Mesothelial cell of epicardium (in vitro differentiated cells): ENCODE data around the gene RABEP2. TPM values are rescaled to one million over a fixed set of nuclear protein-coding genes. Genes with fewer than 3 reads are reported as not detected.

Source experiments
- DNase-seq, 2 experiments: peaks; one replicate each; pipeline ENCODE4 v3.0.0; 2021; ENCODE audit warnings: low spot score in 2 of 2; ENCODE audit not compliant: unreplicated experiment in 2 of 2
- H3K27ac Mint-ChIP-seq: 2 replicates; pipeline ENCODE4 v1.8.0; 2021; ENCODE audit warnings: mixed read lengths
- H3K27me3 Mint-ChIP-seq: 2 replicates; pipeline ENCODE4 v1.8.0; 2021; ENCODE audit warnings: low read depth, mixed read lengths
- H3K36me3 Mint-ChIP-seq: 2 replicates; pipeline ENCODE4 v1.8.0; 2021; ENCODE audit warnings: mixed read lengths
- H3K4me1 Mint-ChIP-seq: 2 replicates; pipeline ENCODE4 v1.8.0; 2021; ENCODE audit warnings: mixed read lengths
- H3K4me3 Mint-ChIP-seq: 2 replicates; pipeline ENCODE4 v1.8.0; 2021; ENCODE audit warnings: mild to moderate bottlenecking, moderate library complexity, mixed read lengths
- H3K9me3 Mint-ChIP-seq: 2 replicates; pipeline ENCODE4 v1.8.0; 2021; ENCODE audit warnings: mixed read lengths
- total RNA-seq: library from RNA; stranded (reverse); gene quantifications from 3 replicates; pipeline ENCODE4 v1.2.1, GENCODE V29; 2021
- TF ChIP-seq, protein P1 (sequence below): fragments of 200-600 bp; sonication (generic); IDR thresholded peaks from one replicate; pipeline ENCODE4 v1.5.0; 2021; ENCODE audit warnings: antibody characterized with exemption; ENCODE audit not compliant: unreplicated experiment

RABEP2 gene
- total RNA-seq, 1 donor from 2014 or later, result 29.7 TPM

DNA sequence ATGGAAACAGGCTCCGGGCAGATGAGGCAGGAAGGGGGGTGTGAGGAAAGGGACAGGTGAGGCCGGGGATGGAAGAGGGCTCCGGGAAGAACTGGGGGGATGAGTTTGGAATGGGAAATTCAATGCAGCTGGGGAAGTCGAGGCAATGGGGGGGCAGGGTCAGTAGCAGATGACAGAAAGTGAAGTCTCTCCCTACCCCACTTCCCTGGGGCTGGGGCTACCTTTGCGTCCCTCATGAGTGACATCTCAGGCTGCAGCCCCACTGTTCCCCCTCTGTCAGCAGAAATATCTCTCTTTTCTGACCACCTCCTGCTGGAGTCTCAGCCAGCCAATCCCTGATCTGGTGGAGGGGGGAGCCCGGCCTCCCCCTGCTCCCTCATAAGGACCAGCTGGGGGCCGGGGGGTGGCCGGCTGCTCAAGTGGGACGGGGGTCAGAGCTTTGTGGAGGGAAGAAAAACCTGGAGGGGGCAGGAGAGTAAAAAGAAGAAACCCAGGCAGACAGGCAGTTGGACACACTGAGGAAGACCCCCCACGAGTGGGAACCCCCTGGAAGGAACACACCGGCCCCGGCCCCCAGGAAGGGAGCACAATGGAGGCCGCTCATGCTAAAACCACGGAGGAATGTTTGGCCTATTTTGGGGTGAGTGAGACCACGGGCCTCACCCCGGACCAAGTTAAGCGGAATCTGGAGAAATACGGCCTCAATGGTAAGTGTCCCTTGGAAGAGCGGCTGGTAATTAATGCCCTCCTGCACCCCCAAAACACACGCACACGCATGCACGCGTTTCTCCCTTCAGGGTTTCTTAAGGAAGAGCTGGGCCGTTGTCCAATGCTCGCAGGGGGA is 46.7 kb downstream of the RABEP2 start, which contains the start of gene ATP2A1:
Gene ATP2A1, plus strand, starts transcription at position 406 of the 844 bp plus-strand sequence. Its CDS starts 184 bp downstream, at position 590.
- DNase-seq, result no peak
- no peak within 1 kb of the TSS for H3K27ac Mint-ChIP-seq
- peak within 1 kb of the TSS; percentile 72 for H3K4me3 Mint-ChIP-seq
- peaks cover 6% of the 10 kb centered on the region for H3K36me3 Mint-ChIP-seq
- H3K9me3 Mint-ChIP-seq, result no peaks in the 10 kb centered on the region
- no peaks in the 10 kb centered on the region for H3K27me3 Mint-ChIP-seq
- H3K4me1 Mint-ChIP-seq, result peaks cover 9% of the 10 kb centered on the region
- TF ChIP-seq, protein P1, sequence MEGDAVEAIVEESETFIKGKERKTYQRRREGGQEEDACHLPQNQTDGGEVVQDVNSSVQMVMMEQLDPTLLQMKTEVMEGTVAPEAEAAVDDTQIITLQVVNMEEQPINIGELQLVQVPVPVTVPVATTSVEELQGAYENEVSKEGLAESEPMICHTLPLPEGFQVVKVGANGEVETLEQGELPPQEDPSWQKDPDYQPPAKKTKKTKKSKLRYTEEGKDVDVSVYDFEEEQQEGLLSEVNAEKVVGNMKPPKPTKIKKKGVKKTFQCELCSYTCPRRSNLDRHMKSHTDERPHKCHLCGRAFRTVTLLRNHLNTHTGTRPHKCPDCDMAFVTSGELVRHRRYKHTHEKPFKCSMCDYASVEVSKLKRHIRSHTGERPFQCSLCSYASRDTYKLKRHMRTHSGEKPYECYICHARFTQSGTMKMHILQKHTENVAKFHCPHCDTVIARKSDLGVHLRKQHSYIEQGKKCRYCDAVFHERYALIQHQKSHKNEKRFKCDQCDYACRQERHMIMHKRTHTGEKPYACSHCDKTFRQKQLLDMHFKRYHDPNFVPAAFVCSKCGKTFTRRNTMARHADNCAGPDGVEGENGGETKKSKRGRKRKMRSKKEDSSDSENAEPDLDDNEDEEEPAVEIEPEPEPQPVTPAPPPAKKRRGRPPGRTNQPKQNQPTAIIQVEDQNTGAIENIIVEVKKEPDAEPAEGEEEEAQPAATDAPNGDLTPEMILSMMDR, result no peak

DNA sequence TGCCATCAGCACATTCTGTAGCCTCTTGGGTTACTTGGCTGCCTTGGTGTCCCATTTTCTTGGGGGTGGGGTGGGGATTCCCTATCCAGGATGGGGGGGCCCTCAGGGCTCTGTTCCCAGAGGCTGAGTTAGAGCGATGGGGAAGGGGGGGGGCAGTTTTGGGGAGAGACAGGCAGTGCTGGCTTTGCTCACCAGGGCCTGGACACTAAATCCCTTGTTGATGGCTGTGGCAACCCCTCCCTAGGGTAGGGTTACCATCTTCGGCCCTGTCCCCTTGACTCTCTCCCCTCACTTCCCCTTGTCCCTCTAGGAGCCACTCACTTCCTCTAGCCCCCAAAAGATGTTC is 47.4 kb downstream of the RABEP2 start:
- H3K27ac Mint-ChIP-seq, result no peak overlapping the region
- TF ChIP-seq, protein P1, result no peak
- H3K27me3 Mint-ChIP-seq, result no peaks in the 10 kb centered on the region
- peak overlapping the region; percentile 24 for H3K4me3 Mint-ChIP-seq
- no peaks in the 10 kb centered on the region for H3K9me3 Mint-ChIP-seq
- no peak for DNase-seq
- peaks cover 9% of the 10 kb centered on the region for H3K4me1 Mint-ChIP-seq
- peaks cover 6% of the 10 kb centered on the region for H3K36me3 Mint-ChIP-seq

DNA sequence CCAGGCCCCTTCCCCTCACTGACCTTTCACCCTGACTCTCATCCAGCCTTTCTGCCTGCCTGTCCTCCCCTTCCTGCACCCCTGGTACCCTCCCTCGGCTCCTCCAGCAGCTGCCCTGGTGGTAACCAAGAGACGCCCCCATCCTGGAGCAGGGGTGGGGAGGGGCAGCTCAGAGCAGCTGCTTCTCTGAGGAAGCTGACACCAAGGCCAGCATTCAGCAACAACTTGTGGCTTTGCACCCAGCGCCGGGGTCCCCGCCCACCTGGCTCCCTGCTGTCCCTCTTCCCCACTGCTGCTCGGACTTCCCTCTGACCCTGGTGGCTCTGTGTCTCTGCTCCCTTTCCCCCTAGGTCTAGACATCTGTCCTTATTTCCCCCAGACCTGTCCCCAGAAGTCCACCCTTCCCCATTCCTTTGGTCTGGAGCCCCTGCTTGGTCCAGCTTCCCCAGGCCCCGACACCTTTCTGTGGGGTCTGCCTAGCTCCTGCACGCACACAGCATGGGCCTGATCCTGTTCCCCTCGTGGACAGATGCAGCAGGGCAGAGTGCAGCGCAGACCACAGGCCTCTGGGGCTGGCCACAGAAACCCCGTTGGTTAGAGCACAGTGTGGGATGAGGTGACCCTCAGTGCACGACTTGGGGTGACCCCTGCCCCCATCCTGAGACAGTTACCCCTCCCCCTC is 47.9 kb downstream of the RABEP2 start:
- no peak overlapping the region for H3K27ac Mint-ChIP-seq
- H3K4me1 Mint-ChIP-seq, result peaks cover 9% of the 10 kb centered on the region
- no peak overlapping the region for H3K4me3 Mint-ChIP-seq
- H3K9me3 Mint-ChIP-seq, result no peaks in the 10 kb centered on the region
- no peak for DNase-seq
- TF ChIP-seq, protein P1, result no peak
- peaks cover 6% of the 10 kb centered on the region for H3K36me3 Mint-ChIP-seq
- H3K27me3 Mint-ChIP-seq, result no peaks in the 10 kb centered on the region

DNA sequence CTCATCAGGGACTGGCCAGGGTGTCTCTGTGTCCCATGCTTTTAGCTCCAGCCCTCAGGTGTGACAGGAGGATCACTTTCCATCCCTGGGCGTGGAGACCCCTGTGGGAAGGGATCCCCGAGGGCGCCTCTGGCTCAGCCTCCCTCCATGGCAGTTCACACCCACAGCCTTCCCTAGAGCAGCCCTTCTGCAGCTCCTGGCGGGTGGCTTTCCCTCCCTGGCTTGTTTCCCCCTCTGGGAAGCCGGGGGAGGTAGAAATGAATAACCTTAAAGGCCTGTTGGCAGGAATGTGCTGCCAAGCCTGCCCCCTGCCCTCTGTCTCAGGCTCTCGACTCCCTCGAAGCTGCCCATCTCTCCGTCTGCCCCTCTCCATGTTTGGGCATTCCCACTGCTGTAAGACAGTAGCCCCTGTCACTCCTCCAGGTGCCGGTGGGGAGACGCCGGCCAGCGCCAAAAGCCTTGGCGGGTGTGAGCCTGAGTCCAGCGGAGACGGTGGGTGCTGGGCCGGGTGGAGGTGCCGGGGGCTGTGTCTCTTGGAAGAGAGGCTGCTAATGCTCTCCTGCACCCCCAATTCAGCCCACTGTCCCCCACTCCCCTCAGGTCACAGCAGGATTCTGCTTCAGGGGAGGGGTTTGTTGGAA is 48.9 kb downstream of the RABEP2 start:
- Mint-ChIP-seq H3K36me3 (peaks cover 6% of the 10 kb centered on the region), H3K4me3 (no peak overlapping the region), H3K4me1 (peaks cover 9% of the 10 kb centered on the region), H3K27ac (no peak overlapping the region), H3K9me3 (no peaks in the 10 kb centered on the region), H3K27me3 (no peaks in the 10 kb centered on the region)
- TF ChIP-seq, protein P1, result no peak
- DNase-seq, result no peak

DNA sequence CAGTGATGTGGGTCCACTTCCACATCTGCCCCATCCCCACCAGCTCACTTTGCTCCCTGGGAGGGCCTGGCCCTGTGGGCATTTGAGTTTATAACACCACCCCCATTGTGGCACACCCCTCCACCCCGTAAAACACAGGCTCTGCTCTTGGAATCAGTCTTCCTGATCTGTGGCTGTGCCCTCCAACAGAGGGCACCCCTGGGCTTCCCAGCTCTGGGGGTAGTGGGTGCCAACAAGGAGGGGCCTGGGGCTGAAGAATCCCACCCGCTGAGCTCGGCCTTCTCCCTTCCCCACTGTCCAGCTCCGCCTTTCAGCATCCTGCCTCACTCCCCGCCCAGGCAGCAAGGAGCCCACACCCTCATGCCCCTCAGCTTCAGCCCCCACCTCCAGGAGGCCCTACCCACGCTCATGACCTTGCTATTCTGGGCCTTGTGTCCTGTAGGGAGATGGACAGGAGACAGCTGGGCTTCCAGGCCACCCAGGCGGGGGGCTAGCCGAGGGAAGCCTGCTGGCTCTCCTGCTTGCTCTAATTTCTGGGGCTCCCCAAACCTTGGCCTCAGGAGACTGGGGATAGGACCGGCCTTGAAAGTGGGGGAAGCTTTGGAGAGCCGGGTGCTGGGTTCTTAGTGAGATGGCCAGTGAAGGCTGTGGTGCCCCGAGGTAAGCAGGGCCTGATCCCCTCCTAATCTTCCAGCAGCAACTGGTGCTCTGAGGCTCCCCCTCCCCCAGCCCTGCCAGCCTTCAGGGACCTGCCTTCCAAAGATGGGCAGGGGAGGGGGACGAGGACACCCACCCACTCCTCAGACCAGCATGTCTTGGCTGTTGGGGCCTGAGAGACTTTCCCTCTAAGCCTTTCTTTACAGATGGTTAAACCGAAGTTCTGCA is 49.7 kb downstream of the RABEP2 start:
- no peaks in the 10 kb centered on the region for H3K9me3 Mint-ChIP-seq

More for the DNA sequence above, 49.7 kb downstream of the RABEP2 start:
- Mint-ChIP-seq H3K4me1 (peaks cover 7% of the 10 kb centered on the region), H3K4me3 (no peak overlapping the region), H3K27ac (no peak overlapping the region), H3K27me3 (no peaks in the 10 kb centered on the region), H3K36me3 (peaks cover 9% of the 10 kb centered on the region)
- DNase-seq, result no peak
- TF ChIP-seq, protein P1, result no peak
